ENCODE data around the gene IMPG2.
A peak's percentile ranks its signal among the peaks of the same experiment; 100 is the strongest.

Gene IMPG2

GRCh38 chr3:101240719-101241399 lies 79.5 kb downstream of the IMPG2 start:
- DNase-seq (ENCODE audit: low spot score), result no peak

DNA sequence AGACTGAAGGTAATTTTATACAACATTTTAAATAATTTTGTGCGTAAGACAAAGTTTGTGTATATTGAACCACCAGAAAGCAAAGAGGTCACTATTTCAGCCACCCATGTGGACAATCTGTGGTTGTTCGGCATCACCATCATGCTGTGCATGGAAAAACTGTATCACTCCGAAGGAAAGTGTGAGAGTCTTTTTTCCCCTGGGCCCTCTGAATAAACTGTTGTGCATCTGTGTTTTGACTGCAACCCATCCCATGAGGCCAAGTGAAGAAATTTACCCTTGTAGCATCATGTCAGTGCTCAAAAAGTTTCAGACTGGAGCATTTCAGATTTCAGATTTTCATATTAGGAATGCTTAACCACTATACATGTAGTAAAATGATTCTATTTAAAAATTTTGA lies 85.3 kb downstream of the IMPG2 start:
- DNase-seq (ENCODE audit: low spot score), result no peak

GRCh38 chr3:101230618-101231017 lies 89.8 kb downstream of the IMPG2 start:
- no peak for DNase-seq (ENCODE audit: low spot score)

- peak; percentile 22 for DNase-seq (ENCODE audit: low spot score)
Measured at GRCh38 chr3:101229681-101230080, 90.7 kb downstream of the IMPG2 start.

GRCh38 chr3:101228441-101228840 lies 91.9 kb downstream of the IMPG2 start:
- DNase-seq (ENCODE audit: low spot score), result no peak

DNA sequence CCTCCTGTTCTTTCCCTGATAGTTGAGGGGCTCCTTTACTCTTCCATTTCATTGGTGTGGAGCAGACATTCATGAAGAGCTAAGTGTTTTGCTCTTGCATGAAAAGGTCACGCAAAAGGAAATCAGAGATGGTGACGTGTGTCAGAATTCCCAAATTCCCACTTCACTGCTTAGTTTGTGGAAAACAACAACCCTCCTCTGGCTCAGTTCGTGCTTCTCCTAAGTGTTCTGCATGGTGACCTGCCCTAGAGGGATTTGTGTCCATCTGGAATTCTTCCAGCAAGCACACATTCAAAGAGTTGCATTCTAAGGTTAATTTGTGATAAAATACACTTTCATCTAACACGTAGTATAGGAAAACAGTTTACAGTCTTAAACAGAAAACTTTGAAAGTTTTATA lies 95.6 kb downstream of the IMPG2 start:
- no peak for DNase-seq (ENCODE audit: low spot score)

GRCh38 chr3:101223016-101223415 lies 97.4 kb downstream of the IMPG2 start:
- no peak for DNase-seq (ENCODE audit: low spot score)

DNA sequence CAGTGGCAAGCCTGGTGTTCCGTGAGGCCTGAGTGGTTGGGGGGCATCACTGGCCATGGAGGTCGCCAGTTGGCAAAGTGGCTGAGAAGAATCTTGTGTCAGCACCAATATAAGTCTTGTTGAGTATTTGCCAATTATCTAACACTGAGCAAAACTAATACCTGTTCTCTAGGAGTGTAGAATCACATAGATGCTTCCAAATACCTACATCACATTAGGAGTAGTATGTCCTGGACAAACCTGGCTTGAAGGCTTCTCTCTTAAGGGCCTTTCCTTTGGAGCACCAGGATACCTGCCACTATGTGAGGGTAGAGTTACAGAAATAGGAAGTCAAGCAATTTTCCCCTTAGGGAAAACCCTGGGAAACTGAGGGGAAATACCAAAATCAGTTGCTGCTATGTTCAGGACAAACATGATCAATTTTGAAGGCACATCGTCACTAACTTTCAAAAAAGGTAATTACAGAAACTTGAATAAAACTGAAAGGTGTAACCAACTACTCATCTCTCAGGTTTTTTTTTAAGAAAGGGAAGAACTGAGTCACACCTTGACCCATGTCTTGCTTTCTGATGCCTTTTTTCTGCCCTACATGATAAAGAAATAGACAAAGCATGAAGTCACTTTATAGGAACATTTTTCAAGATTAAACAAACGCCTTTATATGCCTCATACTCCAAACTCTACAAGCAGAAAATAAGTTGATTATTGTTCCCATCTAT lies 100.4 kb downstream of the IMPG2 start:
- DNase-seq (ENCODE audit: low spot score), result no peak

DNA sequence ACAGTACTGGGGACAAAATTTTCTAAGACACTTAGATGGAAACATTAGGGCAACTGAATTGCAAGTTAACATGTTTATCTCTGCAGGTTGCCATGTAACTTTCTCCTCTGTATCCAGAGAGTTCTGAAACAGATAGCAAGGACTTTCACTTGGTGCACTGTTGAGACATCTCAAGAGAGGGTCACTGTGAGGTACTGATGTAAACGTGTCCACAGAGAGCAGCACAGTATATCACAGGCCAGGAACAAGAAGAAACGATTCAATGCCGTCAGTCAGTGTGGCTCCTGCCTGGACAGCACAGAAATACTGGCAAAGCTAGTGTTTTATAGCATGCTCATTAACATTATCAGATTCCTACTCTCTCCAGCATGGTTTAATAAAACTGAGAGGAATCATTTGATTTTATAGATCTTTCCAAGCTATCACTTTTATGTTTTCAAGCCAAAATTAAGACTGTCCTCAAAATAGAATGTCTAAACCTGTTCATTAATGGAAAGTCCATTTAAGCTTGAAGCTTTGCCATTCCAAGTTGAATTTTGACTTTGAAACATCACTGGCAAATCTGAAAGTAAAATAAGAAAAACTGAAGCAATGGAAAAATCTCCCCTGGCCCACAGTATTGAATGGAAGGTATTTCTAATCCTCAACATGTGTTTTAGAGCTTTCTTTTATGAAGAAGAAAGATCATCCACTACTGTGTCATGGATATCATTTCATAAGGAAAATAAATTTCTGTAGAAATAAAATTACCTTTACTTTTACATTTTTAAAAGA lies 102.7 kb downstream of the IMPG2 start:
- DNase-seq (ENCODE audit: low spot score), result no peak

DNA sequence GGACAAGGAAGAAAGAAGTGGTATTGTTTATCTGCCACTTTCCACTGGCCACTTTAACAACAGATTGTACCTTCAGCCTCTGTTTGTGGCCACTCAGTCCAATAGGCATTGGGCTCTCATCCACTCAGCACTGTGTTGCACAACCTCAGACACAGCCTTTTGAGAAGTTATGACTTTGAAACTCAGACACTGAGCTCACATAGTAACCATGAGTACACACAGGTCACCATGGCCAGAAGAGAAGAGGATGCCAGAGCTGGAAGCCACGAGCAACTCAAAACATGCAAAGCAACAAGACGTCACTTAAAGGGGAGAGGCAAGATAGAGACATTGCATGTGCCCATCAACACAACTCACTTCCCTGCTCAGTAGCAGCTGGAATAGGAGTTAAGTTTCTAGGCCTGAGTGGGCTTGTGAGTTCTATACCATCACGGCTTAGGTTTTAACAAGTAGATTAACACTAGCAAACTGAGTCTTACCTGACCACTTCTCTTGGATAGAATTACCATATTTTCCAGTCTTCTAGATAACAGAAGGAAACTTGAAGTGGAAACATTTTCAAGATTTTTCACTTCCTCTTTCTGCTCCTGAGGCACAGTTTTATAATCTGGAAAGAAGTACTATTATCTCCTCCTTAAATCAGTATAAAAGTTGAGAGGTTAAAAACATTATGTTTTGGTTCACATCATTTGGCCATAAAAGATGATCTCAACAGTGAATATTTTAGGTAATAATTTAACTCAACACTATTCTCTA lies 103.5 kb downstream of the IMPG2 start:
- peak; percentile 8 for DNase-seq (ENCODE audit: low spot score)

- no peak for DNase-seq (ENCODE audit: low spot score)
Measured at GRCh38 chr3:101212730-101213129, 107.6 kb downstream of the IMPG2 start.

DNA sequence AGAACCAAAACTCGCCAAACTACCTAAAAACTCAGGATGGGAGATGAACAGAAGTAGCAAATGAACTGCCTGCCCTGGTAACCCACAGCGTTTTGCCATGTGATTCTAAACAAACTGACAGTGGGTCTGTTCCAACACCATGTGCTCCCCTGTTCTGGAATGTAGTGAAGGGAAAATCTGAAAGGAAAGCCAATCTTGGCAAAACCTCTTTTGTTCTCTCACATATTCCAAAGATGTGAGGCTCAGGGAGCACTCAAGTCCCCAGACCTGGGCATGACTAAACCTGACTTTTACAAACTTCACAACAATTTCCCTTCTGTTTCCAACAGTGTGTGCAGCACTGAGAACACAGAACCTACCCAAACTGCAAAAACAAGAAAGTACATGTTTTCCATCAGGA lies 116.1 kb downstream of the IMPG2 start:
- no peak for DNase-seq (ENCODE audit: low spot score)

DNA sequence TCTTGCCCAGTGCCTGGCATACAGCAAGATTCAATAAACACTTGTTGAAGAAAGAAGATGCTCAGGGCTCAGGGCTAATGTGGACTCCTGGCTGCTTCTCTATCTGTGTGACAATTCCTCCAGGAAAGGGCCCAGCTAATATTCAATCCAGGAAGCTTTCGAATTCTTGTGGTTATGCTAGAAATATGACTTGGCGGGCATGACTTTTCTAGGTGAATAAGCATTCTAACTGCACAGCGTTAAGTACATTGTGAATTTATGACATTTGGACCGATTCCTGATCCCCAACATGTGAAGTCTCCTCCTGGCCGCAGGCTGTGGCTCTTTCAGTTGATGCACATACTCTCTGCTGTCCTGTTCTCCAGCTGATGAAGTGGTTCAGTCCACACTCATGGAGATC lies 117.0 kb downstream of the IMPG2 start:
- no peak for DNase-seq (ENCODE audit: low spot score)

- no peak for DNase-seq (ENCODE audit: low spot score)
Measured at GRCh38 chr3:101202640-101203039, 117.7 kb downstream of the IMPG2 start.

DNA sequence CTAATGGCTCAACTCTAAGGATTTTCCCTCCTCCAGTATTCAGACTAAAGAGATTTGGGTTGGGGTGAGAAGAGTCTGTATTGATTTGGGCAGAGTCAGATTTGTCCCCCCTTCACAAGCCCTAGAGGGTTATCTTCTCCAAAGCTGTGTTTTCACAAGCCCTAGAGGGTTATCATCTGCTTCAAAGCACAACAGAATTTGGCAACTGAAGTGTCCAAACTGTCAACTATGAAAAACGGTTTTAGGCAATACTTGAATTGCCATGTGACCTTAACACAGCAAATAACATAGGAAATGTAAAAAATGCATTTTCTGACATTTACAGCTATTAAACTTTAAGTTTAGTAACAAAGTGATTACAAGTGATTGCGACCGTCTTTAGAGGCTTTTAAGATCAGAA lies 119.9 kb downstream of the IMPG2 start:
- DNase-seq (ENCODE audit: low spot score), result no peak

GRCh38 chr3:101195951-101196713 lies 124.2 kb downstream of the IMPG2 start:
- DNase-seq (ENCODE audit: low spot score), result peak; percentile 62

GRCh38 chr3:101194392-101194791 lies 126.0 kb downstream of the IMPG2 start:
- DNase-seq (ENCODE audit: low spot score), result no peak

- no peak for DNase-seq (ENCODE audit: low spot score)
Measured at GRCh38 chr3:101193957-101194356, 126.4 kb downstream of the IMPG2 start.

GRCh38 chr3:101189796-101190195 lies 130.6 kb downstream of the IMPG2 start:
- DNase-seq (ENCODE audit: low spot score), result no peak

DNA sequence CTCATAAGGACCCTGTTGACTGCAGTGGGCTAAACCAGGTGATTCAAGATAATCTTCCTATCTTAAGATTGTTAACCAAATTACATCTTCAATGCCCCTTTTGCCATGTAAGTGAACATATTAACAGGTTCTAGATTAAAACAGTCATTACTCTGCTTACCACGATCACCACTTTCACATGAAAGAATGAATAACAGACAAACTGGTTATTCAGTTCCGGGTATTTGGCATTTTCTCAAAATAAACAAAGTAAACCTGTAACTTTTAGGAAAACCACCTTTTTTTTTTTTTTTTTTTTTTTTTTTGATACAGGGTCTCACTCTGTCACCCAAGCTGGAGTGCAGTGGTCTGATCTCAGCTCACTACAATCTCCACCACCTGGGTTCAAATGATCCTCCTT lies 131.2 kb downstream of the IMPG2 start:
- no peak for DNase-seq (ENCODE audit: low spot score)

- DNase-seq (ENCODE audit: low spot score), result no peak
Measured at GRCh38 chr3:101185341-101185740, 135.0 kb downstream of the IMPG2 start.

DNA sequence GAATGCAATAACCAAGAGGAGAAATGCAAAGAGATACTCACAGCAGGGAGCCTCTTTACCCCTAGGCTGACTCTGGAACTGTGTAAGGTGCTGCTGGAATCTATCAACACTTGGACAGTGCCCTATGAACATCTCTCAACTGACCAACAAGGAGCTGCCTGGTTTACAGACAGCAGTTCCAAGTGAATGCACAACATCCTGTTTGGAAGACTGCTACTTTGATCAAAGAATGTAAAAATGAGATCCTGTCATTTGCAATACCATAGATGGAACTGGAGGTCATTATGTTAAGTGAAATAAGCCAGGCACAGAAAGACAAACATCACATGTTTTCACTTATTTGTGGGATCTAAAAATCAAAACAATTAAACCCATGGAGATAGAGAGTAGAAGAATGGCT lies 136.3 kb downstream of the IMPG2 start:
- no peak for DNase-seq (ENCODE audit: low spot score)
